NCI-H446 treated with DMSO at 0.1 percent for 48 hours (cell line): Measurements from ENCODE around the gene PTGIR.

ENCODE experiments used
- DNase-seq: peaks from one replicate; lab custom pipeline; 2025; lab: John Stamatoyannopoulos, UW

The PTGIR gene, protein sequence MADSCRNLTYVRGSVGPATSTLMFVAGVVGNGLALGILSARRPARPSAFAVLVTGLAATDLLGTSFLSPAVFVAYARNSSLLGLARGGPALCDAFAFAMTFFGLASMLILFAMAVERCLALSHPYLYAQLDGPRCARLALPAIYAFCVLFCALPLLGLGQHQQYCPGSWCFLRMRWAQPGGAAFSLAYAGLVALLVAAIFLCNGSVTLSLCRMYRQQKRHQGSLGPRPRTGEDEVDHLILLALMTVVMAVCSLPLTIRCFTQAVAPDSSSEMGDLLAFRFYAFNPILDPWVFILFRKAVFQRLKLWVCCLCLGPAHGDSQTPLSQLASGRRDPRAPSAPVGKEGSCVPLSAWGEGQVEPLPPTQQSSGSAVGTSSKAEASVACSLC

GRCh38 chr19:46624958-46625661 lies at the start of gene PTGIR:
PTGIR (minus strand) TSS chr19:46625089; CDS start chr19:46624225, 864 bp downstream.
- DNase-seq = no peak

DNA sequence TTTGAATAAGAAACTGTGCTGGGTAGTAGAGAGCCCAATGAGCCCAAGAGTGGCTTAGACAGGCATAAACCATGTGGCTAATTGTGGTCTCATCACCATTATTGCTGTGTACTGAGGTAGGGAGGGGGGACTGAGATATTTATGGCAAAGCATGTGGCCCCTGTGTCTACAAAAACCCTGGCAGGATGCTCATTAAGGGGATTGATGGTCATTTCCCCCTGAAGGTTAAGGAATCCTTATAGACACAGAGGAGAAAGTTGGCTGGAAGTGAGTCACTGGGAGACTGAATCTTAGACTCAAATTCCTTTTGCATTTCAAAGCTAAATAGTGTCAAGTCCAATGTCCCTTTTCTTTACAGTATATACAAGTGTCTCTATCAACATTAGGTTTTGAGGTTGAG lies 45.9 kb upstream of the PTGIR start:
- DNase-seq = no peak

DNA sequence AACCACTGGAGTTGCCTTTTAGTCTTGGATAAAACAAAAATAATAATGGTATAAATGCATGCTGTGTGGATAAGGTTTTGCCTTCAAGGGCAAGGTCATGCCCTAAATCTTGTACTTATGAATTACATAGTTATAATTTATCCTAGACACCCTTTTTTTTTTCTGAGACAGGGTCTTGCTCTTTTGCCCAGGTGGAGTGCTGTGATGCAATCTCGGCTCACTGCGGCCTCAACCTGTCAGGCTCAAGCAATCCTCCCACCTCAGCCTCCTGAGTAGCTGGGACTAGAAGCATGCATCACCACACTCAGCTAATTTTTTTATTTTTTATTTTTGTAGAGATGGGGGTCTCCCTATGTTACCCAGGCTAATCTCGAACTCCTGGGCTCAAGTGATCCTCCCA lies 43.8 kb upstream of the PTGIR start:
- DNase-seq = no peak

GRCh38 chr19:46665072-46665471 lies 40.2 kb upstream of the PTGIR start:
- DNase-seq = no peak

- DNase-seq = peak; percentile 73
These were observed 37.1 kb upstream of the PTGIR start for GRCh38 chr19:46661735-46662592.

DNA sequence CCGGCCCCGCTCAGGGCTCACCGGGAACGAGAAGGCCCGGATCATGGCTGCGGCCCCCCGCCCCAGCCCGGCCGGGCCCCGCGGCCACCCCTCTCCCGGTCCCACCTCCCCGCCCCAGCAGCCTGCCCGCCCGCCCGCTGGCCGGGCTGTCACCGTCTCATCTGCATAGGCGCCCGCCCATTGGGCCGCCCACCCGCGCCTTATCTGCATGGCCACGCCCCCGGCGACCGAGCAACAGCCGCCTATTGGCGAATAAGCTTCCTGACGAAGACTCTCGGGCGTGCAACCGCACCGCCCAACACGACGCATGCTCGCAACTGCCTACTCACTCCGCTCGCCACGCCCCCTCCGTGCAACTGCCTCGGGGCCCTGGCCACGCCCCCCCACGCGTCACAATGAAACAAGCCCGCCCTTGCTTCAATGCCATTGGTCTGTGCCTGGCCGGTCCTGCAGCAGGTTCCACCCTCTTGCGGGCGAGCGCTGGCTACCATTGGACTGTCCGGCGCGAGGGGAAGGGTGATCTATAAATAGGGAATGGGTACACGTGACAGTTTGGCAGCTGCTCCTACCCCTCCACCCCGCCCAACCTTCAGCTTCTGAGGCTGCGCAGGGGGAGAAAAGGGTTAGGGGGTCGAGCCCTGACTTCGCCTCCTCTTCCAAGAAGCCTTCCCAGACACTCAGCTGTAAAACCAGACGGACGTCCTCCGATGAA lies 36.3 kb upstream of the PTGIR start, which contains the start of gene DACT3:
Gene DACT3 (minus strand): TSS at position 163 of the 712 bp plus-strand sequence. CDS start 118 bp downstream, at position 45.
- DNase-seq = peak; percentile 100

- no peak for DNase-seq
These were observed 35.7 kb upstream of the PTGIR start for GRCh38 chr19:46660551-46661019.

DNA sequence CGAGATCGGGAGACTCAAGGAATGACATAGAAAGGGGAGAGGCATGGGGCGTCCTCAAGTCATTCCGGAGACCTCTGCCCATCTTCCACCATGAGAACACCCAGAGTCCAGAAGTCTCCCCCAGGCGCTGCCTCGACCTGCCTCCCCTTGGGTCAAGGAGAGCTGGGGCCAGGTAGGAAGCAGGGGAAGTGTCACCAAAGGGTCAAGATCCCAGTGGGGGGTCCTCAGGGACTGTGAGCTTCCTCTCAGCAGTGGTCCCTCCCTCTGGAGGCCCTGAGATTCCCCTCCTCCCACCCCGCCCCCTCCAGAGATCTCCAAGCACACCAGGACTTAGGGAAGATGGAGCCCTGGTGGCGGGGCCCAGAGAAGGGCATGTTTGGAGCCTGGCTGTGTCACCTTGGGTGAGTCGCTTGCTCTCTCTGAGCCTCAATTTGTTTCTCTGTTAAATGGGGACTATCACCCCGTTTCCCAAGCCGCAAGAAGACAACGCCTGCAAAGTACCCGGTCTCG lies 35.2 kb upstream of the PTGIR start:
- no peak for DNase-seq

- no peak for DNase-seq
These were observed 34.5 kb upstream of the PTGIR start for GRCh38 chr19:46659151-46660007.

GRCh38 chr19:46656541-46656940 lies 31.7 kb upstream of the PTGIR start:
- no peak for DNase-seq

DNA sequence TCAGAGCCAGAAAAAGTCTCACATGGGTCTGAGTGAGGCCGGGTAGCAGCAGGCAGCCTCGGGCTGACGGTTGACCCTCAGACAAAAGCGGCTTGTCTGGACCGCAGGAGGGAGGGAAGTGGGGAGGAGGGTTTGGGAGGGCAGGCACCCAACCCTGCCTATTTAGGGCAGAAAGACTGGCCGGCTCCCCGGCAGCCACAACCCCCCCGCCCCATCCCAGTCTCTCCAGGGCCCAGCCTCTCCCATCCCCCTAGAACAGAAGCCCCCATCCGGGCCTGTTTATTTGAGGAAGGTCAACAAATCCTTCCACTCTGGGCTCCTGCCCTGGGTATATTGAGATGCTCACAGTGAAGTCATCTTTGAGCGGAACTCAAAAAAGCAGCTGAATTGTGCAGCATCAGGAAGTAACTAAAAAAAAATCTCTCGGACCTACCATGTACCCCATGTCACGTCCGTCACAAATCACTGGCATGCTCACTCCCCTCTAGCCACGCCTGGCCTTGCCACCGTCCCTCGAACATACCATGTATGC lies 29.8 kb upstream of the PTGIR start:
- no peak for DNase-seq

GRCh38 chr19:46650445-46650844 lies 25.6 kb upstream of the PTGIR start:
- no peak for DNase-seq

DNA sequence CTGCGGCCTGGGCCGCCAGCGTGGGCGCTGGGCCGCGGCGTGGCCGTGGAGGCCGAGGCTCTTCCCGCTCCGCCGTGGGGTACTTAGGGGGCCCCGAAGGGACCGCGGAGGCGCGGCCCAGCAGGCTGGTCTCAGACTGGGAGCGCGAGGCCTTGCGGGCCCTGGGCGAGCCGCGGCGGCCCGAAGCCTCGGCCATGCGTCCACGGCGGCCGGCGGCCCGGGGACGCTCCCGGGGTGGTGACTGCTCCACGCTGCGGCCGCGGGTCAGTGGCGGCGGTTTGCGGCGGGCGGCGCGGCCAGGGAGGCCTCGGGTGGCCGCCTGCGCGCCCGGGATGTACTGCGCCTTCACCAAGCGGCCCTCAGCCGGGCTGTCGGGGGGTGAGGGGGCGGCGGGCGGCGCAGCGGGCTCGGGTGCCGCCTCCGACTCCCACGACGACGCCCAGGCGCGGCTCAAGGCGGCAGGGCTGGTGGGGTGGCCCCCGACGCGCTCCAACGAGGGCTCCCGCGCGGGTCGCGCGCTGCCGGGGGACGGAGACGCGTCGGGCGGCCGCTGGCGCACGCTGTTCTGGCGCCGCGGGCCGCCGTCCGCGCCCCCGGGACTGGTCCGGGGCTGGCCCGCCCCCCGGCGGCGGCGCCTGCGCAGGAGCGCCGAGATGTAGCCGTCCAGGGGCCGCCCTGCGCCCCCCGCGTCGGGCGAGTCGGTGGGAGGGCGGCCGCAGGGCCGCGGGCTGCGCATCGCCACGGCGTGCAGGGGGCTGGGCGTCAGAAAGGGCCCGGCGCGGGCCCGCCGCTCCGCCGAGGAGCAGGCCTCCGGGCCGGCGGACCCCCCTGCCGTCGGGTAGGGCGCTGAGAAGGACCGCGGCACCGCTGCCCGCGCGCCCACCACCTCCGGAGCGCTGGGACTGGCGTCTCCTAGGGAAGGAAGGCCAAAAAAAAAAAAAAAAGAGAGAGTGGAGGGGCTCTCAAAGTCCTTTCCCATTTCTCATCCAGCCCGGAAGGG lies 24.4 kb upstream of the PTGIR start:
- DNase-seq = no peak

GRCh38 chr19:46648060-46648960 lies 23.4 kb upstream of the PTGIR start:
- no peak for DNase-seq

- no peak for DNase-seq
These were observed 21.5 kb upstream of the PTGIR start for GRCh38 chr19:46646402-46646801.

- DNase-seq = no peak
These were observed 19.8 kb upstream of the PTGIR start for GRCh38 chr19:46644720-46645119.

- DNase-seq = no peak
These were observed 15.8 kb upstream of the PTGIR start for GRCh38 chr19:46640656-46641055.
